Fibroblast of skin of left biceps (primary cell): ENCODE measurements around the gene OR2G6.
"Not testable (repeated sequence)": the region's sequence is repeated elsewhere in the genome, so short reads cannot be mapped to it uniquely, and the experiment has no call there.

Source experiments
- DNase-seq, 2 experiments: peaks; one replicate each; pipeline ENCODE4 v3.0.0-alpha.2; 2013; ENCODE audit warnings: low read depth in 2 of 2

Gene OR2G6

GRCh38 chr1:248574657-248575056 lies 66.8 kb downstream of the OR2G6 start, which contains the start of gene OR2T34:
OR2T34 (minus strand) TSS chr1:248574757; CDS start chr1:248574757, 0 bp downstream.
- DNase-seq, result not testable (repeated sequence)

GRCh38 chr1:248576260-248576980 lies 68.5 kb downstream of the OR2G6 start:
- no peak for DNase-seq
